EH (cell line): ENCODE measurements around the gene EIF3K.
A peak's percentile ranks its signal among the peaks of the same experiment; 100 is the strongest.

Experiments
- DNase-seq: peaks from one replicate; pipeline ENCODE4 v3.0.0-alpha.2; 2015; ENCODE audit warnings: low read depth

EIF3K gene

DNA sequence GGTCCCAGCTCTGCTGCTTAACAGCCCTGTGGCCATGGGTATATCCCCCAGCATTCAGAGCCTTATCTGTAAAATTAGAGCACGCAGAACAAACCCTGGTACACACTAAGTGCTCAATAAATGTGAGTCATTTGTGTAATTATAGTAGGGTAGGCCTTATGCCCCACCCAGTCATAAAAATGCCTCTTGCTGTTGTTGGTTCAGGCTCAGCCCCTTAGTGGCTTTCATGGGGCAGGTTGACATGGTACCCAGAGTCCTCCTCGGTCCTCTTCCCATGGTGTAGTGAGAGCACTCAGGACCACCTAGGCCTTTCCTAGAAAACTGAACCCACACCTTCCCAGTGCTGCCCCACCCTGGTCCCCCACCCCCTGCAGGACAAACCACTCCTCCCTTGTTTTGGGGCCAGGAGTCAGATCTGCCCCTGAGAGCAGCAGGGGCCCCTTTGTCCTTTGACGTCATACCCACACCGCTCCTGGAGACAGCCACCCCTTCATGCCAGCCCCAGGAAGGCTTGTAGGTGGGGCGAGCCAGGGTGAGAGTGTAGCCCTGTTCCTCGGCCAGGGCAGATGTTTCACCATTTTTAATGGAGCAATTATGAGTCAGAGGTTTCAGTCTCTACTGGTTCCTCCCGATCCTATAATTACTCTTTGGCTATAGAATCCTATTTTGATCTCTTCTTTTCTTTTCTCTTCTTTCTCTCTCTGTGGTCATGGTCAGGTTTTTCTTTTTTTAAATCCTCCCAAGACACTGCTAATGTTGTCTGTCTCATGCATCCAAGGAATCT lies 65.3 kb downstream of the EIF3K start:
- peak; percentile 95 for DNase-seq

DNA sequence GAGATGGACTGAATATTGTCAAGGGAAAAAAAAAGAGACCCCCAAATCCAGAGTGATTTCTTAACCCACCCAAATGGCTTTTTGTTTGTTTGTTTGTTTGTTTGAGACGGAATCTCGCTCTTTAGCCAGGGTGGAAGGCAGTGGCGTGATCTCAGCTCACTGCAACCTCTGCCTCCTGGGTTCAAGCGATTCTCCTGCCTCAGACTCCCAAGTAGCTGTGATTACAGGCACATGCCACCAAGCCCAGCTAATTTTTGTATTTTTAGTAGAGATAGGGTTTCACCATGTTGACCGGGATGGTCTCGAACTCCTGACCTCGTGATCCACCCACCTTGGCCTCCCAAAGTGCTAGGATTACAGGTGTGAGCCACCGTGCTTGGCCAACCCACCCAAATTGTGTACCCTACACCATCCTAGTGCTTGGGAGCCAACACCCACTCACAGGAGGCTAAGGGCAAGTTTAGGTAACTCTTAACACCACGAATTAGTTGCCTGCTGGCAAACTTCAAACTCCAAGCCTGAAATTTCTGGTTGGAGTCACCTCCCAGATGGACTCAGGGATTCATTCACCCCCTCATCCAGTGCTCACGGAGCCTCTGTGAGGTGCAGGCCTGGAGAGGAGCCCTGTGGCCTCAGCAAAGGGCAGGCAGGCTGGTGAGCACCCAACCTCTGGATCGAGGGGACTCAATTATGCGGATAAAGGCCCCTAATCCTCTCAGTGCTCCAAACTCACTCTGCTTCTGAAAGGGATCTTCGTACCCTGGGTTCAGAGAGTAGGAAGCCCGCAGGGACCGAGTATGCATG lies 66.1 kb downstream of the EIF3K start:
- DNase-seq: no peak

DNA sequence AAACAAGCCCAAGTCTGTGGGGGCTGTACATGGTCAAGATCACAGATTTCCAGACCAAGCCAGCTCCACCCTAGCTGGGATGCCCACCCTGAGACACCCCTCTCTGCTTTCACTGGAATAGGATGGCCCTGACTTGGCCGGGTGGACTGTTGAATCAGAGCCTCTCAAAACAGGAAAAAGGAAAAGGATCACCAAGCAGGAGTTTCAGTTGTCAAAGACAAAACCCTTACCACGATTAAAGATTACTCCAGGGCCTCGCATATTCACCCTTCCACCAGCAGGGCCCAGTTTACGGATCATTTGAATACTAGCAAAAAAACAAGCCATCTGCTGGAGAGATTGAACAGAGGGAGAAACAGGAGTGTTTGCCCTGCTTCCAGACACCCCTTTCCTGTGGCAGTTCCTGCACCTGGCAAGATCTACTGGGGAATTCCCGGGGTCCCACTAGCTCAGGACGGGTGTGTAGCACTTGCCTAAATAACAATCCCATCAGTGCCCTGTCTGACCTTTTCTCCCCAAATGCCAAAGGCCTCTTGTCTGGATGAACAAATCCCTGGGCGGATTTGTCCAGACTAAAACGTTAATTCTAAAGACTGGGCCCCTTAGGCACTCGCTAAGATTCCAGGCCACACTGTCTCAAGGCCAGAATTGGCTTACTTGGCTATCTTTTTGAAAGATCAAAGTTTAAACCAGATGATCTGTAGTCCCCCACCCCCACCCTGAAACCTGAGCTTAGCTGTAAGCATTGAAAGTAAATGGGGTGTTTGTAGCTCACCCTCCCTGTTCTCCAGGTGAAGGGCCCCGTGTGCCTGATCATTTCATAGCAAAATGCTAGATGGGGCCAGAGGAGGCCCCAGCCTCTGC lies 66.9 kb downstream of the EIF3K start:
- DNase-seq: peak; percentile 63

DNA sequence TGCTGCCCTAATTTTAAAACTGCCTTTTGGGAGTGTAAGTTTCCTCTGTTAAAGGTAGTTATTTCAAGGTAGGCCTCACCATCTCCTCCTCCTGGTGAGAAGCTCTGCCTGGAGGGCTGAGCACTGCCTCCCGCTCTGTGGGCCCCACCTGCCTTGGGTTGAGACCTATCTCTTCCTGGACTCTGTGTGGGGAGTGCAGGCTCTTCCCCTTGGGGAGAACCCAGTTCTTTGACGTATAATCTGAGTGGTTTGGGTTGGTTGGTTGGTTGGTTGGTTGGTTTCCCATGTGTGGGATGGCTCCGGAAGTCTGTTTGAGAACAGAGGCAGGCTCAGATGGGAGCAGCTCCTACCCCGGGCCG lies 67.5 kb downstream of the EIF3K start:
- DNase-seq: no peak
